GM21576 (cell line): Measurements from ENCODE around the gene RPRD2.
"Not testable (repeated sequence)": the region's sequence is repeated elsewhere in the genome, so short reads cannot be mapped to it uniquely, and the experiment has no call there.

Source experiments
- ATAC-seq: cut with Tn5 transposase; IDR thresholded peaks from one replicate; pipeline ENCODE4 v1.9.1; 2021; ENCODE audit warnings: mild to moderate bottlenecking, moderate library complexity; ENCODE audit not compliant: unreplicated experiment

Gene RPRD2

DNA sequence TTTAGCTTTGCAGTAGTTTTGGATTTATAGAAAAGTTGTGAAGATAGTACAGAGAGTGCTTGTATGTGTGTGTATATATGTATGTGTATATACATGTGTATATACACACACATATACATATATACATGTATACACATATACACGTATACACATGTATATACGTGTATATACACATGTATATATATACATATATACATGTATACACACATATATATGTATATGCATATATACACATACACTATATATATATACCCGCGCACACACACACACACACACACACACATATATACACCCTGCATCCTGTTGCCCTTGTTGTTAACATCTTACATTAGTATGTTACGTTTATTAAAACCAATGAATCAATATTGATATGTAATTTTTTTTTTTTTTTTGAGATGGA is 24.3 kb downstream of the RPRD2 start:
- no peak for ATAC-seq

DNA sequence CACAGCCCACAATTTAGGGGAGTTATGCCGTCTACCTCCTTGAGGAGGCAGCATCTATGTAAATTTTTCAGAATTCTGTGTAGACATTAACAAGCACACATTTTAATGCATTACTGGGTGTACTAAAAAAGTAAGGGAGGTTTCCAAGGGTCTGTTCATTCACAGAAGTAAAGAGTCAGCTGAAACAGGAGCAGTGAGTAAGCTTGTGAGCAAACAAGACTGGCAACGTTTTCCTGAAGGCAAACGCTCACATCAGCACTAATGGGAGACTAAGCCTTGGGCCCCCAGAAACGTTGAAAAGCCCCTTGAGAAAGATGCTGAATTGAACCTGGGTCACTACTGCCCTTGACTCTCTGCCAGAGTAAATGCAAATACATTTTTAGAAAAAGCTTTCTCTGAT is 25.7 kb downstream of the RPRD2 start:
- no peak for ATAC-seq

DNA sequence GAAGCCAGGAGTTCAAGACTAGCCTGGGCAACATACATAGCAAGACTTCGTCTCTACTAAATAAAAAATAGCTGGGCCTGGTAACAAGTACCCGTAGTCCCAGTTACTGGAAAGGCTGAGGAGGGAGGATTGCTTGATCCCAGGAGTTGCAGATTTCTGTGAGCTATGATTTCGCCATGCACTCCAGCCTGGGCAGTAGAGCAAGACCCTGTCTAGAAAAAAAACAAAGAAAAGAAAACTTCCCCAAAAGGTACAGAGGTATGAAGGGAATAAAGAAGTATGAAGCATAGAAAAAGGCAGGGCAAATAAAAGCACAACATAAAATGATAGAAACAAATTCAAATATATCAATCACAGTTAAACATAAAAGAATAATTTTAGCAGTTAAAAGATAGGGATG is 28.7 kb downstream of the RPRD2 start:
- no peak for ATAC-seq

DNA sequence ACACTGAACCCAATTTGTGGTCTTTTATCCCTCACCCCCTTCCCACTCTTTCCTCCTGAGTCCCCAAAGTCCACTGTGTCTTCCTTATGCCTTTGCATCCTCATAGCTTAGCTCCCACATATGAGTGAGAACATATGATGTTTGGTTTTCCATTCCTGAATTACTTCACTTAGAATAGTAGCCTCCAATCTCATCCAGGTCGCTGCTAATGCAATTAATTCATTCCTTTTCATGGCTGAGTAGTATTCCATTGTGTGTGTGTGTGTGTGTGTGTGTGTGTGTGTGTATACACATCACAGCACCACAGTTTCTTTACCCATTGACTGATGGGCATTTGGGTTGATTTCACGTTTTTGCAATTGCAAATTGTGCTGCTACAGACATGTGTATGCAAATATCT is 31.2 kb downstream of the RPRD2 start:
- ATAC-seq = not testable (repeated sequence)

DNA sequence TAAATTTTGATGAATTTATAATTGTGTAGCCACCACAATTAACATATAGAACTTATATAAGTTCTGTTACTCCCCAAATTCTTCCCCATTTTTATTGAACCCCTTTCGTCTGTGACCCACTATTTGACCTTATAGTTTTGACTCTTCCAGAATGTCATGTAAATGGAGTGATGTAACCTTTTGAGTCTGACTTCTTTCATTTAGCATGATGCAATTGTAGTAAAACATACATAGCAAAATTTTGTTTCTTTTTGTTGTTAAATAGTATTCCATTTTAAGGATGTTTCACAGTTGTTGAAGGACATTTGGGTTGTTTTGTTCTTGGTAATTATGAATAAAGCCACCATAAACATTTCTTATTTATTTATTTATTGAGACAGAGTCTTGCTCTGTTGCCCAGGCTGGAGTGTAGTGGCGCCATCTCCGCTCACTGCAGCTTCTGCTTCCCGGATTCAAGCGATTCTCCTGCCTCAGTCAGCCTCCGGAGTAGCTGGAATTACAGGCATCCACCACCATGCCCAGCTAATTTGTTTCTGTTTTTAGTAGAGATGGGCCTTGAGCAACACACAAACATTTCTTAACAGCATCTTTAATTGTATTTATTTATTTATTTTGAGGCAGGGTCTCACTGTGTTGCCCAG is 33.6 kb downstream of the RPRD2 start:
- ATAC-seq = no peak

DNA sequence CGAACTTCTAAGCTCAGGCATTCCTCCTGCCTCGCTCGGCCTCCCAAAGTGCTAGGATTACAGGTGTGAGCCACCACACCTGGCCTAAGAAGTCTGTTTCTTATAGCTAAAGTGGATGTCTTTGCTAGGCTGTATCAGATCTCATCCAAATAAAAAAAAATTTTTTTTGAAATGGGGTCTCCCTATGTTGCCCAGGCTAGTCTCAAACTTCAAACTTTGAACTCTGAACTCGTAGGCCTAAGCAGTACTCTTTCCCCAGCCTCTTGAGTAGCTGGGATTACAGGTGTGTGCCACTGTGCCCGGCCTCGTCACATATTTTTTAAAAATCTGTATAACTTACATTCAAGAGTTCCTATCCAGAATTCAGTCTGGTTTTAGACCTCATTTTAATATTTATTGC is 40.5 kb downstream of the RPRD2 start:
- no peak for ATAC-seq

DNA sequence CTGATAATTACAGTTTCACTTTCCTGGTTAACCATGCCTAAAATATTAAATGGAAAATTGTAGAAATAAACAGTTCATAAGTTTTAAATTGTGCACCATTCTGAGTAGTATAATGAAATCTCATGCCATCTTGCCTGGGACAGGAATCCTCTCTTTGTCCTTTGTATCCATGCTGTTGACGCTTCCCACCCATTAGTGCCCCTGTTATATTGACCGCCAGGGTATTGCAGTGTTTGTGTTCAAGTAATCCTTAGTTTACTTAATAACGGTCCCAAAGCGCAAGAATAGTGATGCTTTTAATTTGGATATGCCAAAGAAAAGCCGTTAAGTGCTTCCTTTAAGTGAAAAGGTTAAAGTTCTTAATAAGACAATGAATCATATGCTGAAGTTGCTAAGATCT is 41.7 kb downstream of the RPRD2 start:
- ATAC-seq = no peak

DNA sequence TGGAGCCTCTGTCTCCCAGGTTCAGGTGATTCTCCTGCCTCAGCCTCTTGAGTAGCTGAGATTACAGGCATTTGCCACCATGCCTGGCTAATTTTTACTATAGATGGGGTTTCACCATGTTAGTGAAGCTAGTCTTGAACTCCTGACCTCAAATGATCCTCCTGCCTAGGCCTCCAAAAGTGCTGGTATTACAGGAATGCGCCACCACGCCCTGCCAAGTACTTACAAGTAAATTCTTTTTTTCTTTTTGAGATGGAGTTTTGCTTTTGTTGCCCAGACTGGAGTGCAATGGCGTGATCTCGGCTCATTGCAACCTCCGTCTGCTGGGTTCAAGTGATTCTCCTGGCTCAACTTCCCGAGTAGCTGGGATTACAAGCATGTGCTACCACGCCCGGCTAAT is 42.5 kb downstream of the RPRD2 start:
- no peak for ATAC-seq

DNA sequence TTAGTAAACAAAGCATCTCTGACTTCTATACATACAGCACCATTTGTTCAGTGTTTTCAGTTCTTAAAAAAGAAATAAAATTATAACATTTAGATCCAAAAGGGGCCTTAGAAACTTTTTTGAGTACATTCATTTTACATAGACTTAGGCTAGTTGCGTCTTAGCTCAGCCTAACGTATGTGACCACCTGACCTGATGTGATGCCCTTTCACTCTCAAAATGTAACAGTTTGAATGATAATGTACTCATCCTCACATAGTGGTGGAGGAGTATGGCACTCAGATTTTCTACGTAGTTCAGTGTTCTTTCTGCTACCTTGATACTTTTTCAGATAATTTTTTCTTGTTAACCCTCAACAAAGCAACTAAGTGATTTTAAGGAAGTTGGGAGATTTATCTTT is 43.4 kb downstream of the RPRD2 start:
- ATAC-seq = no peak

DNA sequence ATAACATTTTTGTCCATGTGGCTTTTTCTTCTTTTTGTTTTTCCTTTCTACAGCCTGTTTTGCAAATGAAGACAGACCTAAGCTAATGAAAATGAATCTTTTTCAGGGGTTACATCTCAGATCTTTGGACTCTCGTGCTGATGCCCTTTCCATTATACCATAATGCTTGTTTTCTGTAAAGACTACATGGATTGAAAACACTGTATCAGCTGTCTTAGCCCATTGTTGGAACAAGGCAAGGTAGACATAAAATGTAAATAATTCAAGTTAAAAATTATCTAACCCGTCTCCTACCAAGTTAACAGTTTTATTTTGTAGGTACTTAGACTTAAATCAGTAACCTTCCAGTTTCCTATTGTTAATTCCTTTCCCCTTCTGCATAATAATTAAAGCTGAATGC is 44.9 kb downstream of the RPRD2 start:
- ATAC-seq = no peak

DNA sequence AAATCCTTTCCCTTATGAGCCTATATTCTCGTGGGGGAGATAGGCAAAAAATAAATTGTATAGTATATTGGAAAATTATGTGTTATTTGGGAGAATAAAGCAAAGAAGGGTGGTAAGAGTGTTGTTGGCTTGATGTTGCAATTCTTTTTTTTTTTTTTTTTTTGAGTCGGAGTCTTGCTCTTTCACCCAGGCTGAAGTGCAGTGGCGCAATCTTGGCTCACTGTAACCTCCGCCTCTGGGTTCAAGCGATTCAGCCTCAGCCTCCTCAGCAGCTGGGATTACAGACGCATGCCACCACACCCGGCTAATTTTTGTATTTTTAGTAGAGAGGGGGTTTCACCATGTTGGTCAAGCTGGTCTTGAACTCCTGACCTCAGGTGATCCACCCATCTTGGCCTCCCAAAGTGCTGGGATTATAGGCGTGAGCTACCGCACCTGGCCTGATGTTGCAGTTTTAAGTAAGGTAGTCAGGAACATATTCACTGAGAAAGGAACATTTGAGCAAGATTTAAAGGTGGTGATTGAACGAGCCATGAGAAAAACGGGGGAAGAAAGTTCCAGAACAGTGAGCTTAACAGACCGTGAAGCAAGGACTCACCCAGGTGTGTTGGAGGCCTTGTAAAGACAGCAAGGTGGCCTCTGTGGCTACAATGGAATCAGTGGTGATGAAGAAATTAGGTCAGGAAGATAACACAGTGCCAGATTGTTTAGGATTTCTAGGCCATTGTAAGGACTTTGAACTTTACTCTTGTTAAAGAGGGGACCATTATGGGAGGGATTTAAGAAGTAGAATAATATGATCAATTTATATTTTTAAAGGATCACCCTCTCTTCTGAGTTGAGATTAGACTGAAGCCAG is 45.8 kb downstream of the RPRD2 start:
- no peak for ATAC-seq

DNA sequence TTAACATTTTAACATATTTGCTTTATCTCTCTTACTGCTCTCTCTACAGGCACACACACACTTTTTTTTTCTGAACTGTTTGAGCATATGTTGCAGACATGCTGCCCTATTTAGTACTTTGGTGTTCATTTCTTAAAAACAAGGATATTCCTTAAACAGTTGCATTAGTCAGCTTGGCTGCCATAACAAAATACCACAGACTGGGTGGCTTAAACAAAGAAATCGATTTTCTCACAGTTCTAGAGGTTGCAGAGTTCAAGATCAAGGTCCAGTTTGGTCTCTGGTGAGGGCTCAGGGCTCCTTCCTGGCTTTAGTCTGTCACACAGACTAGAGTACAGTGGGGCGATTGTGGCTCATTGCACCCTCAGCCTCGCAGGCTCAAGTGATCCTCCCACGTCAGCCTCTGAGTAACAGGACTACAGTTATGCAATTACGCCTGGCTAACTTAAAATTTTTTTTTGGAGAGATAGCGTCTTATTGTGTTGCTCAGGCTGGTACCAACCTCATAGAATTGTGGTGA is 46.7 kb downstream of the RPRD2 start:
- no peak for ATAC-seq

DNA sequence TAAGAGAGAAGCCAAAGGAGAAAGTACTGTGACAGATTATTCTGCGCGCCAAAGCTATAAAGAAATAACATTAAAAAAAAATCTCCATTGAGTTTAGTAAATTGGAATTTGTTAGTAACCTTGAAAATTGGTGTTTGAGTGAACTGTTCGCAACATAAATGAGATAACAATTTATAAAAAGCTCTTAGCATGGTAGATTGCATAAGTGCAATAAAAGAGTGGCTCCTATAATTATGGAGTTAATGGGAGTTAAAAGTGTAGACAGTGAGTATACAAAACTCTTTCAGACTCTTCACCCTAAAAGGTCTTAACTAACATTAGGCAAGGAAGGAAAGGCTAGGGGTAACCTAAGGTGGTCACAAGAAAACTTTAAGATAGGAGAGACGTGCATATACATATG is 50.6 kb downstream of the RPRD2 start:
- ATAC-seq = no peak

DNA sequence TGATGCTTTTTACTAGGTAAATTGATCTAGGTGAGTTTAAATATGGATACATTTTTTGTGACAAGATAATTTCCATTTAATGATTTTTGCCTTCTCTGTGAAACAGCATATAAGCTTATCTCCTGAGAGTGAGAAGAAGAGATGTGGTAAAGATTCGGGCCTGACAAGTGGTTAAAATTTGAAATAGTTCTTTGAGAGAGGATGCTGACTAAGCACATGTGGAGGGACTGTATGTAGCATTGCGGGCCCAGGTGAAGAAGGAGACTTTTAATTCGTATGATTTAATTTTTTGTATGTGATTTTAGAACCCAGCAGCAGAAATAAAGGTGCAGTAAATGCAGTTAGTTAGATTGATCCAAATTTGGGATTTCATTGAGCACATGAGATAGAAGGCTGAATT is 51.9 kb downstream of the RPRD2 start:
- ATAC-seq = no peak

DNA sequence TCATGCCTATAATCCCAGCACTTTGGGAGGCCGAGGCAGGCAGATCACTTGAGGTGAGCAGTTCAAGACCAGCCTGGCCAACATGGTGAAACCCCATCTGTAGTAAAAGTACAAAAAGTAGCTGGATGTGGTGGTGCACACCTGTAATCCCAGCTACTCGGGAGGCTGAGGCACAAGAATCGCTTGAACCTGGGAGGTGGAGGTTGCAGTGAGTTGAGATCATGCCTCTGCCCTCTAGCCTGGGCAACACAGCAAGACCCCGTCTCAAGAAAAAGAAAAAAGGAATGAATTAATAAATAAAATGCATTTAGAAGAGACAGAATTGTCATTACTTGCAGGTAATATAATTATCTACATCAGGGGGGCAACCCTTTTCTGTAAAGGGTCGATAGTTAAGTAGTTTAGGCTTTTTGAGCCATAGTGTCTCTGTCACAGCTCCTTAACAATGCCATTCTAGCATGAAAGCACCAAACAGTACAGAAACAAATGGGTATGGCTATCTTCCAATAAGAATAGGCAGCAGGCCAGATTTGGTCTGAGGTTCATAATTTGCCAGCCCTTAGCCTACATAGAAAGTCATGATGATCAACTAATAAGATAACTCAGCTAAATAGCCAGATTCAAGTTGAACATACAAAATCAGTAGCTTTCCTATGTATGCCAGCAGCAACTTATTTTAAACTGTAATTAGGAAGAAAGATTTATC is 56.8 kb downstream of the RPRD2 start:
- no peak for ATAC-seq

DNA sequence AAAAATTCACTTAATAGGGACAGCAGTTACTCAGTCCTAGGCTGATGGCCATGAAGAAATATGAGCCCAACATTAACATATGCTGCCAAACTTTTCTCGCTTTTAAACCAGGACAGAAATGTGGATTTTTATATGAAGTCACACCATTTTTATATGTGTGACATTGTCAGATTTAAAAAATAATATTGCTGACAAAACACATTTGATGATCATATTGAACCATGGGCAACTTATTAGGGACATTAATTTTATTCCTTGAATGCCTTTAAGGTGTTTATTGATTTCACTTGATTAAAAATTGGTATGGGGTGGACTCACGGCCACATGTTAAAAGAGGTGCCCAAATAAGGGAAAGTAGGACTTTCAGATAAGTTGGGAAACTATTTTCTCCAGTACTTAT is 58.6 kb downstream of the RPRD2 start:
- ATAC-seq = no peak

DNA sequence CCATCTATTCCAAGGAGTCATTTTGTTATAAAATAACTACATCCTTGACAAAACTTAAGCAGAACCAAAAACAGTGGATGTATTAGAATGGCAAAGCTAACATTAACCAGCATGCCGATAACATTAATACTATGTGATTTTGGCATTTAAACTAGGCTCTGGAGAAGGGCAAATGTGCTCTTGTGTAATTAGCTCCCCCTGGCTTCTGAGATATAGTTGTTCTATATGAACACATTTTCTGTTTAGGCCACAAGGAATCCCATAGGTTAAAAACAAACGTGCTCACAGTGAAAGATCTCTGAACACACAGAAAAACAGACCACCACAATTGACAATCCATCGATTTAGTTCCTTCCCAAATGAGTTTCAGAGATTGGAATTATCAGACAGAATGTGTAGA is 65.9 kb downstream of the RPRD2 start:
- no peak for ATAC-seq

DNA sequence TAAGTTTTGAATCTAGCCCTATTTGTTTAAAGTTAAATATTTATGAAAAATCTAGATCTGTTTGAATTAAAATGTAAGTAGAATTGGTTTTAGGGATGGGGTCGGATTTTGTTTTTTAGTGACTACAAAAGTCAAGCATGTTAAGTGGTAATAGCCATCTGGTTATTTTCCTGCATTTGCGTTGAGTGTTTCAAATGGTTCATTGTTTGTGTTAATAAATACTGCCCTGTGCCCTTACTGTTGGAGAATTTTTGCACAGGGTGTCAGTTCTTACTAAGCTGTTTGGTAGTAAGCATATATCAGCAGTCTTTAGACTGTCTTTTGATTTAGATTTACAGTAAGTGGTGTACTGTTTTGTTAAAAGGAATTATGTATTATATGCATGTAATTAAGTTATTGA is 77.2 kb downstream of the RPRD2 start:
- no peak for ATAC-seq

DNA sequence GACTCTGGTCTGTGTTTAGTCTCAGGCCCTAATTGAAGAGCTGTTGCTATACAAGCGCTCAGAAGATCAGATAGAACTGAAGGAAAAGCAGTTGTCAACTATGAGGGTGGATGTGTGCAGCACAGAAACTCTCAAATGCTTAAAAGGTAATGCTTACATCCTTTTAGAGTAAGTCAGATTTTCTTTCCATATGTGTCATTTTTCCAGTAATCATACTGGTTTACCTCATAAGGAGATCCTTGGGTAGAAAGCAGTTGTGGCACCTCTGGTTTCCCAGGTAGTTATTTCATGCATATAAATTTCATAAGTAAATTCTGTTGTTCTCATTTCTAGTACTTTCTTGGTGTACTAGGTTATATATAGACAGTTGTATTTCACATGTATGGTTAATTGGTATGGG is 80.3 kb downstream of the RPRD2 start:
- ATAC-seq = no peak

DNA sequence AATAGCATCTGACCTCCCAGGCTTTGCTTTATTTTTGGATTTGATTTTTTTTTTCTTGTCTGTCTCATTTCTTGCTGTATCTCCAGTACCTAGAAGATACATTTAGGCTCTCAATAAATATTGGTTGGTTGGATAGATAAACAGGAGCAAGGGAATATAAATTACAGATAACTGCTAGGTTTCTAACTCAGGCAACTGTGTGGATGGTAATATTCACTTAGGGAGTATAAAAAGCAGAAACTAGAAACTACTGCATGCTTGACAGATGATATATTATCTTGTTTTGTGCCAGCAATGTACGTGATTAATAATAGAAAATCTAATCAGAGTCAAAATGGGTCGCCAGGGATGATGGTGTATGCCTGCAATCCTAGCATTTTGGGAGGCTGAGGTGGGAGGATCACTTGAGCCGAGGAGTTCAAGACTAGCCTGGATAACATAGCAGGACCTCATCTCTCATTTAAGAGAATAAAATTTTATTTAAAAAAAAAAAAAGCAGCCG is 92.2 kb downstream of the RPRD2 start:
- no peak for ATAC-seq

DNA sequence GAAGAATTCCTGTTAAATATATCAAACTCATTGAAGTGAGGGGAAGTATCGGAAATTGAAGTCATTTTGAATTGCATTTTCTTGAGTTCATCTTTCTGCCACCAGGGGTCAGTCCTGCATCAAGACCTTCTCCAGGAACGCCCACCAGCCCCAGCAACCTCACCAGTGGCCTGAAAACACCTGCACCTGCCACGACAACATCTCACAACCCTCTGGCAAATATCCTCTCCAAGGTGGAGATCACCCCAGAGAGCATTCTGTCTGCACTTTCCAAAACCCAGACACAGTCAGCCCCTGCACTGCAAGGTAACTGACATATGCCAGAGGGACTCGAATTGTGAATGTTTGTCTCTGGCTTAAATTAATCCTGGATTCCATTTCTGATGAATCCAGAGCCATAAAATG is 100.5 kb downstream of the RPRD2 start:
- no peak for ATAC-seq

DNA sequence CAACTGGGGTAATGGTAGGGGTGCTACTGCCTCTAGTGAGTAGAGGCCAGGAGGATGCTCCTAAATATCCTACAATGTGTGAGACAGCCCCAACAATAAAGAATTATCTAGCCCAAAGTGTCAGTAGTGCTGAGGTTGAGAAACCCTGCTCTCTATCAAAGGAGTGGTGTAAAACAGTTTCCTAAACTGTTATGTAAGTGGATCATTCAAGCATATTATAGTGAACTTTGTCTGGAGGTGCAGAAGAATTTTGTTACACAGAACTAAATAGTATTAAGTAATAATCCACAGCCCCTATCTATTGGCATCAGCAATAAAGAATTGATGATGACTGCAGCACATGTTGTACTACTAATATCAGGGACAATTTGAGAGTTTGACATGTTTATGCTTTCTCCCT is 103.0 kb downstream of the RPRD2 start:
- no peak for ATAC-seq
